HepG2 (cell line): ENCODE data around the gene MYH9. TPM values are rescaled to one million over a fixed set of nuclear protein-coding genes. Genes with fewer than 3 reads are reported as not detected.

ENCODE experiments used
- BCL6 ChIP-seq: IDR thresholded peaks from 2 replicates; pipeline ENCODE4 v1.6.1; 2016; ENCODE audit warnings: missing genetic modification reagents, missing compliant biosample characterization
- ESRRA ChIP-seq: sonication (generic); formaldehyde crosslinking; IDR thresholded peaks from 2 replicates; pipeline ENCODE4 v1.5.1; 2020; ENCODE audit warnings: mild to moderate bottlenecking, low read depth, missing genetic modification reagents
- HDAC1 ChIP-seq: sonication (generic); formaldehyde crosslinking; IDR thresholded peaks from 2 replicates; pipeline ENCODE4 v1.5.1; 2020; ENCODE audit warnings: mild to moderate bottlenecking, missing genetic modification reagents
- IRX3 ChIP-seq: sonication (generic); formaldehyde crosslinking; IDR thresholded peaks from 2 replicates; pipeline ENCODE4 v1.8.1; 2023; ENCODE audit warnings: mild to moderate bottlenecking, low read depth, missing genetic modification reagents, borderline replicate concordance
- PCBP1 ChIP-seq: fragments of 200-400 bp; formaldehyde crosslinking; IDR thresholded peaks from 2 replicates; pipeline ENCODE4 v1.6.1; 2017; ENCODE audit warnings: mild to moderate bottlenecking, low read depth, low read length, borderline replicate concordance
- RXRA ChIP-seq: sonication (generic); formaldehyde crosslinking; IDR thresholded peaks from 2 replicates; pipeline ENCODE4 v1.5.1; 2020; ENCODE audit warnings: missing genetic modification reagents
- SP4 ChIP-seq: sonication (generic); formaldehyde crosslinking; IDR thresholded peaks from 2 replicates; pipeline ENCODE4 v1.8.1; 2023; ENCODE audit warnings: mild to moderate bottlenecking, missing genetic modification reagents
- YY1 ChIP-seq: IDR thresholded peaks from 2 replicates; pipeline ENCODE4 v1.6.1; 2011; ENCODE audit warnings: low read length, low read depth, moderate library complexity, mild to moderate bottlenecking; ENCODE audit not compliant: insufficient read depth, insufficient replicate concordance
- polyA plus RNA-seq, 8 experiments: library from polyadenylated mRNA; depleted of rRNA in 3 of 8; stranded (reverse) in 7 of 8; unstranded in 1 of 8; fragments of >200 nt; fragmentation: Illumina TruSeq in 4 of 8; extraction: Trizol in 4 of 8; gene quantifications; 2 replicates each; pipeline versions ENCODE4 v1.2.1 to v1.2.3, GENCODE V29; 2011 to 2016; ENCODE audit warnings: low read depth in 4 of 8, missing spikeins in 1 of 8, mixed read lengths in 1 of 8; ENCODE audit not compliant: insufficient read depth in 1 of 8
- total RNA-seq, 5 experiments: library from RNA; depleted of rRNA; stranded (reverse); fragments of >200 nt; fragmentation: Illumina TruSeq; extraction: Trizol; gene quantifications; 2 replicates each; pipeline ENCODE4 v1.2.3, GENCODE V29; 2016; ENCODE audit warnings: low read depth in 1 of 5
- TF ChIP-seq, protein P1 (sequence below): sonication (generic); formaldehyde crosslinking; IDR thresholded peaks from 2 replicates; pipeline ENCODE4 v1.4.0; 2020; ENCODE audit warnings: missing genetic modification reagents
- TF ChIP-seq, protein P2 (sequence below): IDR thresholded peaks from 2 replicates; pipeline ENCODE4 v1.6.1; 2016
- TF ChIP-seq, protein P3 (sequence below): sonication (generic); formaldehyde crosslinking; IDR thresholded peaks from 2 replicates; pipeline ENCODE4 v1.8.1; 2023; ENCODE audit warnings: missing genetic modification reagents, inconsistent platforms, borderline replicate concordance
- TF ChIP-seq, protein P4 (sequence below): sonication (generic); formaldehyde crosslinking; conservative IDR thresholded peaks from 2 replicates; pipeline ENCODE4 v1.8.0; 2022; ENCODE audit warnings: mild to moderate bottlenecking, moderate library complexity, missing genetic modification reagents
- TF ChIP-seq, protein P5 (sequence below): sonication (generic); formaldehyde crosslinking; IDR thresholded peaks from 2 replicates; pipeline ENCODE4 v1.4.0; 2020; ENCODE audit warnings: missing genetic modification reagents, borderline replicate concordance
- TF ChIP-seq, protein P6 (sequence below): sonication (generic); formaldehyde crosslinking; IDR thresholded peaks from 2 replicates; pipeline ENCODE4 v1.5.1; 2020; ENCODE audit warnings: missing genetic modification reagents, mild to moderate bottlenecking, borderline replicate concordance

Gene MYH9
- total and polyA plus RNA-seq, 2 of the 13 experiments (the other 11 are each of a cell fraction or from before 2014, with no cell fraction given), result 50.7 to 98.5 TPM

DNA sequence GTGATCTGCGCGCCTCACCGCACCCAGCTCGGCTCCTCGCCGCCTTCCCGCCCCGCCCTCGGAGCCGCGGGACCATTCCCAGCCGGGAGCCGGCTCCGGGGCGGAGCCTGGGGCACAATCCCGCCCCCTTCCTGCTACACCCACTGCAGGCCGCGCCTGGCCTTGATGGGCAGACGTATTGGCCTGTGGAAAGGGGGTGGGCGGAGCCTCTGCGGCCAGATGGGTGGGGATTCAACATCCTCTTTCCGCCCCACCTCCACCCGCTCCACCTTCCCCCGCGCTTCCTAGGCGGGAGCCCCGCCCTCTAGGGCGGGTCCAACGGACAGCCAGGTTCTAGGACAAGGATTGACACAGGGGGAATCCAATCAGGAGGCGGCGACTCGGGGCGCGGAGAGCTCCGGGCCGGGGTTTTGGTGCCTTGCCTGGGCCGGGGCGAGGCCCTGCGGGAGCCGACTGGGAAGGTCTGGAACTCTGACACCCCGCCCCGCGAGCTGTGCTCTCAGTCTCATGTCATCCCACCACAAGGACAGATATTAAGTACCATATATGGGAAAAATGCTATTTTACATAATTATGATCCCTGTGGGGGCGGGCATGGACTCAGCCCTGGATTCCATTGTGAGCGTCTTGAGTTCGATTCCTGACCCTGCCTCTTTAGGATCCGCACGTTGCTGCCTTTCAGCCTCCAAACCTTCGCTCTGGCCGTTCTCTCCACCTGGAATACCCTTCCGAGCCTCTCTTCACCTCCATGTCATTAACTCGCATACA, at the start of gene MYH9 (continued):
- TF ChIP-seq IRX3 (CRISPR knock-in tag) (no peak), ESRRA (0 out of 2 replicates have a peak, but pooled peaks have one; percentile 5), BCL6 (CRISPR knock-in tag) (peak; percentile 55; the same call in 1 of the 2 replicates), HDAC1 (CRISPR knock-in tag) (peak; percentile 7; the same call in 1 of the 2 replicates), PCBP1 (peak; percentile 63; the same call in 1 of the 2 replicates), YY1 (peak; percentile 49), RXRA (CRISPR knock-in tag) (peak; percentile 27; the same call in 1 of the 2 replicates), SP4 (peak; percentile 100)
- TF ChIP-seq, protein P1, sequence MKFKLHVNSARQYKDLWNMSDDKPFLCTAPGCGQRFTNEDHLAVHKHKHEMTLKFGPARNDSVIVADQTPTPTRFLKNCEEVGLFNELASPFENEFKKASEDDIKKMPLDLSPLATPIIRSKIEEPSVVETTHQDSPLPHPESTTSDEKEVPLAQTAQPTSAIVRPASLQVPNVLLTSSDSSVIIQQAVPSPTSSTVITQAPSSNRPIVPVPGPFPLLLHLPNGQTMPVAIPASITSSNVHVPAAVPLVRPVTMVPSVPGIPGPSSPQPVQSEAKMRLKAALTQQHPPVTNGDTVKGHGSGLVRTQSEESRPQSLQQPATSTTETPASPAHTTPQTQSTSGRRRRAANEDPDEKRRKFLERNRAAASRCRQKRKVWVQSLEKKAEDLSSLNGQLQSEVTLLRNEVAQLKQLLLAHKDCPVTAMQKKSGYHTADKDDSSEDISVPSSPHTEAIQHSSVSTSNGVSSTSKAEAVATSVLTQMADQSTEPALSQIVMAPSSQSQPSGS (CRISPR knock-in tag), result peak; percentile 53; the same call in 1 of the 2 replicates
- TF ChIP-seq, protein P2, sequence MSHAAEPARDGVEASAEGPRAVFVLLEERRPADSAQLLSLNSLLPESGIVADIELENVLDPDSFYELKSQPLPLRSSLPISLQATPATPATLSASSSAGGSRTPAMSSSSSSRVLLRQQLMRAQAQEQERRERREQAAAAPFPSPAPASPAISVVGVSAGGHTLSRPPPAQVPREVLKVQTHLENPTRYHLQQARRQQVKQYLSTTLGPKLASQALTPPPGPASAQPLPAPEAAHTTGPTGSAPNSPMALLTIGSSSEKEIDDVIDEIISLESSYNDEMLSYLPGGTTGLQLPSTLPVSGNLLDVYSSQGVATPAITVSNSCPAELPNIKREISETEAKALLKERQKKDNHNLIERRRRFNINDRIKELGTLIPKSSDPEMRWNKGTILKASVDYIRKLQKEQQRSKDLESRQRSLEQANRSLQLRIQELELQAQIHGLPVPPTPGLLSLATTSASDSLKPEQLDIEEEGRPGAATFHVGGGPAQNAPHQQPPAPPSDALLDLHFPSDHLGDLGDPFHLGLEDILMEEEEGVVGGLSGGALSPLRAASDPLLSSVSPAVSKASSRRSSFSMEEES (CRISPR knock-in tag), result peak; percentile 41
- TF ChIP-seq, protein P3, sequence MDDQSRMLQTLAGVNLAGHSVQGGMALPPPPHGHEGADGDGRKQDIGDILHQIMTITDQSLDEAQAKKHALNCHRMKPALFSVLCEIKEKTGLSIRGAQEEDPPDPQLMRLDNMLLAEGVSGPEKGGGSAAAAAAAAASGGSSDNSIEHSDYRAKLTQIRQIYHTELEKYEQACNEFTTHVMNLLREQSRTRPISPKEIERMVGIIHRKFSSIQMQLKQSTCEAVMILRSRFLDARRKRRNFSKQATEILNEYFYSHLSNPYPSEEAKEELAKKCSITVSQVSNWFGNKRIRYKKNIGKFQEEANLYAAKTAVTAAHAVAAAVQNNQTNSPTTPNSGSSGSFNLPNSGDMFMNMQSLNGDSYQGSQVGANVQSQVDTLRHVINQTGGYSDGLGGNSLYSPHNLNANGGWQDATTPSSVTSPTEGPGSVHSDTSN (CRISPR knock-in tag), result peak; percentile 90; the same call in 1 of the 2 replicates
- TF ChIP-seq, protein P4, sequence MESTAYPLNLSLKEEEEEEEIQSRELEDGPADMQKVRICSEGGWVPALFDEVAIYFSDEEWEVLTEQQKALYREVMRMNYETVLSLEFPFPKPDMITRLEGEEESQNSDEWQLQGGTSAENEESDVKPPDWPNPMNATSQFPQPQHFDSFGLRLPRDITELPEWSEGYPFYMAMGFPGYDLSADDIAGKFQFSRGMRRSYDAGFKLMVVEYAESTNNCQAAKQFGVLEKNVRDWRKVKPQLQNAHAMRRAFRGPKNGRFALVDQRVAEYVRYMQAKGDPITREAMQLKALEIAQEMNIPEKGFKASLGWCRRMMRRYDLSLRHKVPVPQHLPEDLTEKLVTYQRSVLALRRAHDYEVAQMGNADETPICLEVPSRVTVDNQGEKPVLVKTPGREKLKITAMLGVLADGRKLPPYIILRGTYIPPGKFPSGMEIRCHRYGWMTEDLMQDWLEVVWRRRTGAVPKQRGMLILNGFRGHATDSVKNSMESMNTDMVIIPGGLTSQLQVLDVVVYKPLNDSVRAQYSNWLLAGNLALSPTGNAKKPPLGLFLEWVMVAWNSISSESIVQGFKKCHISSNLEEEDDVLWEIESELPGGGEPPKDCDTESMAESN (CRISPR knock-in tag), result 0 out of 2 replicates have a peak, but pooled peaks have one; percentile 22
- TF ChIP-seq, protein P5, sequence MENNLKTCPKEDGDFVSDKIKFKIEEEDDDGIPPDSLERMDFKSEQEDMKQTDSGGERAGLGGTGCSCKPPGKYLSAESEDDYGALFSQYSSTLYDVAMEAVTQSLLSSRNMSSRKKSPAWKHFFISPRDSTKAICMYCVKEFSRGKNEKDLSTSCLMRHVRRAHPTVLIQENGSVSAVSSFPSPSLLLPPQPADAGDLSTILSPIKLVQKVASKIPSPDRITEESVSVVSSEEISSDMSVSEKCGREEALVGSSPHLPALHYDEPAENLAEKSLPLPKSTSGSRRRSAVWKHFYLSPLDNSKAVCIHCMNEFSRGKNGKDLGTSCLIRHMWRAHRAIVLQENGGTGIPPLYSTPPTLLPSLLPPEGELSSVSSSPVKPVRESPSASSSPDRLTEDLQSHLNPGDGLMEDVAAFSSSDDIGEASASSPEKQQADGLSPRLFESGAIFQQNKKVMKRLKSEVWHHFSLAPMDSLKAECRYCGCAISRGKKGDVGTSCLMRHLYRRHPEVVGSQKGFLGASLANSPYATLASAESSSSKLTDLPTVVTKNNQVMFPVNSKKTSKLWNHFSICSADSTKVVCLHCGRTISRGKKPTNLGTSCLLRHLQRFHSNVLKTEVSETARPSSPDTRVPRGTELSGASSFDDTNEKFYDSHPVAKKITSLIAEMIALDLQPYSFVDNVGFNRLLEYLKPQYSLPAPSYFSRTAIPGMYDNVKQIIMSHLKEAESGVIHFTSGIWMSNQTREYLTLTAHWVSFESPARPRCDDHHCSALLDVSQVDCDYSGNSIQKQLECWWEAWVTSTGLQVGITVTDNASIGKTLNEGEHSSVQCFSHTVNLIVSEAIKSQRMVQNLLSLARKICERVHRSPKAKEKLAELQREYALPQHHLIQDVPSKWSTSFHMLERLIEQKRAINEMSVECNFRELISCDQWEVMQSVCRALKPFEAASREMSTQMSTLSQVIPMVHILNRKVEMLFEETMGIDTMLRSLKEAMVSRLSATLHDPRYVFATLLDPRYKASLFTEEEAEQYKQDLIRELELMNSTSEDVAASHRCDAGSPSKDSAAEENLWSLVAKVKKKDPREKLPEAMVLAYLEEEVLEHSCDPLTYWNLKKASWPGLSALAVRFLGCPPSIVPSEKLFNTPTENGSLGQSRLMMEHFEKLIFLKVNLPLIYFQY, result peak; percentile 97
- TF ChIP-seq, protein P6, sequence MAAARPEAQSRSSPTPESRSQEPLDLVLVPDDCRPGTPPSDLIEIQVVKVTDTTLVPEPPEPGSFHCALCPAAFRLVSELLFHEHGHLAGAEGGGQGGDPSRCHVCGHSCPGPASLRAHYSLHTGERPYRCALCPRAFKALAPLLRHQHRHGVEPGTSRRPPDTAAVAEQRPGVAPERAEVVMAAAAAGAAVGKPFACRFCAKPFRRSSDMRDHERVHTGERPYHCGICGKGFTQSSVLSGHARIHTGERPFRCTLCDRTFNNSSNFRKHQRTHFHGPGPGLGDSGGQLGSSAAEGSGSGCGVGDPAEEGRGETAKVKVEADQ (CRISPR knock-in tag), result peak; percentile 8; the same call in 1 of the 2 replicates
